Osteoblast (primary cell): ENCODE results near the gene MERTK. TPM values are rescaled to one million over a fixed set of nuclear protein-coding genes. Genes with fewer than 3 reads are reported as not detected.
A peak's percentile ranks its signal among the peaks of the same experiment; 100 is the strongest.

Source experiments
- DNase-seq: peaks from one replicate; pipeline ENCODE4 v3.0.0; 2011; ENCODE audit warnings: low spot score, mixed read lengths; ENCODE audit not compliant: insufficient read length; ENCODE audit errors: missing footprints
- H2AFZ ChIP-seq: 2 replicates; pipeline ENCODE4 v1.6.0; 2011; ENCODE audit warnings: mild to moderate bottlenecking, low read length
- H3K27ac ChIP-seq: 2 replicates; pipeline ENCODE4 v1.5.1; 2011; ENCODE audit warnings: mild to moderate bottlenecking, low read depth, low read length, moderate library complexity
- H3K27me3 ChIP-seq: 2 replicates; pipeline ENCODE4 v1.6.0; 2012; ENCODE audit warnings: mild to moderate bottlenecking, control low read depth, inconsistent platforms, low read length, moderate library complexity; ENCODE audit not compliant: insufficient read depth
- H3K36me3 ChIP-seq: 2 replicates; pipeline ENCODE4 v1.5.1; 2011; ENCODE audit warnings: mild to moderate bottlenecking, low read length, control low read depth, moderate library complexity; ENCODE audit not compliant: insufficient read depth
- H3K4me1 ChIP-seq: 2 replicates; pipeline ENCODE4 v1.5.1; 2011; ENCODE audit warnings: mild to moderate bottlenecking, low read length, control low read depth, moderate library complexity; ENCODE audit not compliant: insufficient read depth
- H3K4me2 ChIP-seq: 2 replicates; pipeline ENCODE4 v1.6.0; 2011; ENCODE audit warnings: mild to moderate bottlenecking, low read length; ENCODE audit not compliant: insufficient read depth
- H3K4me3 ChIP-seq: fragments of 200-600 bp; sonication (generic); 3 replicates; pipeline ENCODE4 v1.5.1; 2012; ENCODE audit warnings: mild to moderate bottlenecking, low read length, inconsistent platforms; ENCODE audit not compliant: insufficient read depth
- H3K79me2 ChIP-seq: 2 replicates; pipeline ENCODE4 v1.6.0; 2012; ENCODE audit warnings: mild to moderate bottlenecking, low read length, control low read depth, inconsistent platforms; ENCODE audit not compliant: insufficient read depth
- H3K9me3 ChIP-seq: 2 replicates; pipeline ENCODE4 v1.5.1; 2011; ENCODE audit warnings: low read depth, low read length, control low read depth
- H4K20me1 ChIP-seq: 2 replicates; pipeline ENCODE4 v1.6.0; 2012; ENCODE audit warnings: mild to moderate bottlenecking, low read length, control low read depth; ENCODE audit not compliant: insufficient read depth
- total RNA-seq: library from RNA; depleted of rRNA; stranded (reverse); fragments of >200 nt; gene quantifications from 2 replicates; pipeline ENCODE4 v1.2.3, GENCODE V29; 2012
- TF ChIP-seq, protein P1 (sequence below): IDR thresholded peaks from 2 replicates; pipeline ENCODE4 v1.5.1; 2011; ENCODE audit warnings: mild to moderate bottlenecking, low read depth, low read length, moderate library complexity; ENCODE audit errors: extremely low read depth

The MERTK gene
- total RNA-seq, 1 donor: 0.72 TPM

GRCh38 chr2:111945444-111946293, 47.3 kb downstream of the MERTK start:
- Histone ChIP-seq H3K79me2 (no peaks in the 10 kb centered on the region), H3K36me3 (no peaks in the 10 kb centered on the region), H3K27ac (no peak overlapping the region), H3K4me3 (no peak overlapping the region), H3K4me2 (no peak overlapping the region), H4K20me1 (peaks cover 3% of the 10 kb centered on the region), H3K27me3 (peaks cover 53% of the 10 kb centered on the region), H3K4me1 (peaks cover 9% of the 10 kb centered on the region), H2AFZ (no peak overlapping the region), H3K9me3 (no peaks in the 10 kb centered on the region)
- TF ChIP-seq, protein P1, sequence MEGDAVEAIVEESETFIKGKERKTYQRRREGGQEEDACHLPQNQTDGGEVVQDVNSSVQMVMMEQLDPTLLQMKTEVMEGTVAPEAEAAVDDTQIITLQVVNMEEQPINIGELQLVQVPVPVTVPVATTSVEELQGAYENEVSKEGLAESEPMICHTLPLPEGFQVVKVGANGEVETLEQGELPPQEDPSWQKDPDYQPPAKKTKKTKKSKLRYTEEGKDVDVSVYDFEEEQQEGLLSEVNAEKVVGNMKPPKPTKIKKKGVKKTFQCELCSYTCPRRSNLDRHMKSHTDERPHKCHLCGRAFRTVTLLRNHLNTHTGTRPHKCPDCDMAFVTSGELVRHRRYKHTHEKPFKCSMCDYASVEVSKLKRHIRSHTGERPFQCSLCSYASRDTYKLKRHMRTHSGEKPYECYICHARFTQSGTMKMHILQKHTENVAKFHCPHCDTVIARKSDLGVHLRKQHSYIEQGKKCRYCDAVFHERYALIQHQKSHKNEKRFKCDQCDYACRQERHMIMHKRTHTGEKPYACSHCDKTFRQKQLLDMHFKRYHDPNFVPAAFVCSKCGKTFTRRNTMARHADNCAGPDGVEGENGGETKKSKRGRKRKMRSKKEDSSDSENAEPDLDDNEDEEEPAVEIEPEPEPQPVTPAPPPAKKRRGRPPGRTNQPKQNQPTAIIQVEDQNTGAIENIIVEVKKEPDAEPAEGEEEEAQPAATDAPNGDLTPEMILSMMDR: no peak
- DNase-seq: no peak

DNA sequence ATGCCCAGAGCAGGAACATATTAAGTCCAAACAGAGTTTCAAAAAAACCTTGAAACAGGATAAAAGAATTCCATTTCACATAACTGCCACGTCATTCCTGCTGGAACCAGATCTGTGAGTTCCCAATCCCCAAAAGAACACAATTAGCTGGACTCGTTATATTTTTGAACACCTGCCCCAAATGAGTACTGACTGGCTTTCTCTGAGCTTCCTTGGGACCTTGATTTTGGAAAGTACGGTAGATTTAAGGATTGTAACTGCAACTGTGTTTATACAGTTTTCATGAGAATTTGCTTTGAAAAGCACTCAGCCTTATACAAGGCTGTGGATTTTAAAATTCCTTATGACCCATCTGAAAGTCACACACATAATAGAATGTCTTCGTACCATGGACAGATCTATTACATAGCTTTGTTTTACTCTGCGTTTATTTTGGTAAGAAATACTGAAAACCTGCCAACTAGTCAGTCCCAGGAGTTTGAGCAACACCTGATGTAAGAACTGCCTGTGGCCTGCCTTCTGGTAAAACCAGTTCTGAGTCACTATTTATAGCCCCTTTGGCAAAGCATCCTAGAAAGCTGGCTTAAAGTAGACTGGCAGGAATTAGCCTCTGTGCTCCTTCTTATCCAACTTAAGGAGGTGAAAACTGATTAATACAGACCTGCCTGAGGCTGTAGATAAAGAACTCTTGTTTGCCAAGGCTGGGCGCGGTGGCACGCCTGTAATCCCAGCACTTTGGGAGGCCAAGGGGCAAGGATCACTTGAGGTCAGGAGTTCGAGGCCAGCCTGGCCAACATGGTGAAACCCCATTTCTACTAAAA, 48.1 kb downstream of the MERTK start:
- peaks cover 57% of the 10 kb centered on the region for H3K27me3 ChIP-seq
- peaks cover 3% of the 10 kb centered on the region for H4K20me1 ChIP-seq
- no peak overlapping the region for H3K4me2 ChIP-seq
- peaks cover 9% of the 10 kb centered on the region for H3K4me1 ChIP-seq
- no peaks in the 10 kb centered on the region for H3K79me2 ChIP-seq
- H3K36me3 ChIP-seq: no peaks in the 10 kb centered on the region
- no peaks in the 10 kb centered on the region for H3K9me3 ChIP-seq
- no peak overlapping the region for H2AFZ ChIP-seq
- no peak overlapping the region for H3K4me3 ChIP-seq
- TF ChIP-seq, protein P1: no peak
- peak; percentile 71 for DNase-seq
- no peak overlapping the region for H3K27ac ChIP-seq

GRCh38 chr2:111947219-111947618, 48.8 kb downstream of the MERTK start:
- Histone ChIP-seq H3K4me2 (no peak overlapping the region), H4K20me1 (peaks cover 3% of the 10 kb centered on the region), H3K27ac (no peak overlapping the region), H3K4me3 (no peak overlapping the region), H3K79me2 (no peaks in the 10 kb centered on the region), H3K9me3 (no peaks in the 10 kb centered on the region), H3K27me3 (peaks cover 57% of the 10 kb centered on the region), H3K4me1 (peaks cover 9% of the 10 kb centered on the region), H3K36me3 (no peaks in the 10 kb centered on the region), H2AFZ (no peak overlapping the region)
- TF ChIP-seq, protein P1: no peak
- DNase-seq: no peak

DNA sequence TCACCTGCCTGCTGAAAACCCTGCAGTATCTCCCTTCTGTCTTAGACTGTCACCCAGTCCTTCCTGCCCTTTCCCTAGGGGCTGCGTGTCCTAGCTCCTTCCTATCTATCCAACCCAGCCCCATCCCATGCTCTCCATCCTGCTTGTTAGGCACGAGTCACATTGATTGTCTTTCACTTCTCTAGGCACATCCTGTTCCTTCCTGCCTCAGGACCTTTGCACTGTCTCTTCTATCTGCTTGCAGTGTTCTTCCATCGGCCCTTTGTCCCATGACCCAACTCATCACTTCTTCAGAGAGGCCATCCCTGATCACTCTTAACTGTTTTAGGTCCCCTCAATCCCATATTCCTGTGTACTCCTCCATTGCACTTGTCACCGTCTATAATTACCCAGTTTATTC, 50.4 kb downstream of the MERTK start:
- Histone ChIP-seq H3K27ac (no peak overlapping the region), H3K4me3 (no peak overlapping the region), H3K4me2 (no peak overlapping the region), H3K9me3 (no peaks in the 10 kb centered on the region), H3K36me3 (no peaks in the 10 kb centered on the region), H3K79me2 (no peaks in the 10 kb centered on the region), H3K27me3 (peaks cover 53% of the 10 kb centered on the region), H4K20me1 (peaks cover 3% of the 10 kb centered on the region), H3K4me1 (peaks cover 9% of the 10 kb centered on the region), H2AFZ (no peak overlapping the region)
- TF ChIP-seq, protein P1: no peak
- no peak for DNase-seq
